HCT116 (cell line): ENCODE results near the gene BOD1L1. TPM values are rescaled to one million over a fixed set of nuclear protein-coding genes. Genes with fewer than 3 reads are reported as not detected.

Experiments
- ATAC-seq: fragments of 200-7000 bp; cut with Tn5 transposase; 2 replicates; pipeline ENCODE4 v1.9.1; 2020; ENCODE audit warnings: mild to moderate bottlenecking, moderate library complexity
- BruUV-seq: library from RNA; stranded (reverse); fragments of 400-500 nt; replicated peaks from 2 replicates; lab custom pipeline; 2021; lab: Mats Ljungman, UMichigan
- CTCF ChIA-PET: fragments of 300-600 bp; sonication (Branson Sonifier 250); formaldehyde crosslinking; loops from one replicate; lab custom pipeline; 2021; ENCODE audit warnings: antibody characterized with exemption; lab: Charles Lee
- POLR2A ChIA-PET: fragments of 300-600, 350-600 bp; sonication (Branson Sonifier 250); formaldehyde crosslinking; loops from one replicate; lab custom pipeline; 2021; ENCODE audit warnings: antibody characterized with exemption; lab: Charles Lee
- RAD21 ChIA-PET, 2 experiments: fragments of 300-600 bp; sonication (Branson Sonifier 250); formaldehyde crosslinking; loops; one replicate each; lab custom pipeline; 2023; ENCODE audit warnings: low total read pairs in 2 of 2; ENCODE audit not compliant: uncharacterized antibody in 2 of 2, unreplicated experiment in 2 of 2, low non-redundant PET in 1 of 2; lab: Charles Lee
- DNase-seq: peaks from one replicate; pipeline ENCODE4 v3.0.0-alpha.2; 2010; ENCODE audit warnings: low read depth, low spot score
- H2AFZ ChIP-seq: fragments of 200-600 bp; shearing (Covaris generic), sonication (generic); 2 replicates; pipeline ENCODE4 v1.6.1; 2017; ENCODE audit warnings: low read depth, mixed run types, mixed read lengths, antibody characterized with exemption, low read length; ENCODE audit not compliant: poor library complexity, severe bottlenecking
- H3K27ac ChIP-seq: 2 replicates; pipeline ENCODE4 v1.5.1; 2012; ENCODE audit warnings: low read depth, low read length
- H3K27me3 ChIP-seq: fragments of 200-600 bp; sonication (generic); 2 replicates; pipeline ENCODE4 v1.6.1; 2016; ENCODE audit warnings: mixed run types, low read length, mixed read lengths; ENCODE audit not compliant: insufficient read depth
- H3K36me3 ChIP-seq, 2 experiments: fragments of 200-500 bp in 1 of 2; fragments of 200-600 bp in 1 of 2; sonication (Bioruptor generic) in 1 of 2; sonication (generic) in 1 of 2; 2 replicates each; pipeline versions ENCODE4 v1.5.1 to v1.6.1; 2014 to 2016; ENCODE audit warnings: low read length in 2 of 2, inconsistent platforms in 1 of 2, mixed read lengths in 1 of 2, mixed run types in 1 of 2; ENCODE audit not compliant: insufficient read depth in 2 of 2, control insufficient read depth in 1 of 2
- H3K4me1 ChIP-seq, 2 experiments: fragments of 200-600 bp in 1 of 2; sonication (generic) in 1 of 2; 2 replicates each; pipeline versions ENCODE4 v1.5.1 to v1.6.1; 2012 to 2017; ENCODE audit warnings: low read length in 2 of 2, inconsistent platforms in 1 of 2, mild to moderate bottlenecking in 1 of 2, mixed read lengths in 1 of 2, mixed run types in 1 of 2, moderate library complexity in 1 of 2; ENCODE audit not compliant: insufficient read depth in 2 of 2, control insufficient read depth in 1 of 2
- H3K4me2 ChIP-seq: fragments of 200-600 bp; sonication (generic); 2 replicates; pipeline ENCODE4 v1.6.1; 2017; ENCODE audit warnings: mixed run types, low read length, mixed read lengths
- H3K4me3 ChIP-seq, 2 experiments: fragments of 200-600 bp in 1 of 2; sonication (generic) in 1 of 2; replicated peaks in 1 of 2; 2 replicates each; pipeline ENCODE4 v1.5.1; 2011 to 2016; ENCODE audit warnings: low read length in 2 of 2, control low read depth in 1 of 2, low read depth in 1 of 2, mild to moderate bottlenecking in 1 of 2, mixed read lengths in 1 of 2, mixed run types in 1 of 2
- H3K79me2 ChIP-seq: fragments of 200-600 bp; sonication (generic); 2 replicates; pipeline ENCODE4 v1.6.1; 2017; ENCODE audit warnings: mild to moderate bottlenecking, mixed run types, low read length, moderate library complexity, mixed read lengths; ENCODE audit not compliant: insufficient read depth
- H3K9ac ChIP-seq: fragments of 200-600 bp; sonication (generic); 2 replicates; pipeline ENCODE4 v1.6.1; 2016; ENCODE audit warnings: low read length, mixed read lengths
- H3K9me2 ChIP-seq: fragments of 200-600 bp; sonication (generic), shearing (Covaris generic); 2 replicates; pipeline ENCODE4 v1.6.1; 2017; ENCODE audit warnings: mixed run types, mild to moderate bottlenecking, moderate library complexity; ENCODE audit not compliant: insufficient read depth
- H3K9me3 ChIP-seq, 2 experiments: fragments of 200-500 bp in 1 of 2; fragments of 200-600 bp in 1 of 2; sonication (Bioruptor generic) in 1 of 2; sonication (generic) in 1 of 2; 2 replicates each; pipeline ENCODE4 v1.6.1; 2014 to 2017; ENCODE audit warnings: low read length in 2 of 2, mixed read lengths in 2 of 2, inconsistent platforms in 1 of 2, low read depth in 1 of 2, mild to moderate bottlenecking in 1 of 2, mixed run types in 1 of 2, moderate library complexity in 1 of 2; ENCODE audit not compliant: control insufficient read depth in 1 of 2, insufficient read depth in 1 of 2
- H4K20me1 ChIP-seq: fragments of 200-600 bp; sonication (generic), shearing (Covaris generic); 2 replicates; pipeline ENCODE4 v1.6.1; 2017; ENCODE audit warnings: mixed run types, mild to moderate bottlenecking, moderate library complexity; ENCODE audit not compliant: insufficient read depth
- ATF3 ChIP-seq: IDR thresholded peaks from 2 replicates; pipeline ENCODE4 v1.6.1; 2012
- CBX3 ChIP-seq: IDR thresholded peaks from 2 replicates; pipeline ENCODE4 v1.6.1; 2012; ENCODE audit warnings: low read depth
- CTCF ChIP-seq, 3 experiments: fragments of 200-600 bp in 1 of 3; sonication (generic) in 1 of 3; IDR thresholded peaks in 2 of 3; conservative IDR thresholded peaks in 1 of 3; 2 replicates each; pipeline ENCODE4 v1.5.1; 2012 to 2017; ENCODE audit warnings: low read depth in 2 of 3, low read length in 2 of 3, antibody characterized with exemption in 1 of 3, borderline replicate concordance in 1 of 3, control low read depth in 1 of 3, mild to moderate bottlenecking in 1 of 3, mixed read lengths in 1 of 3, mixed run types in 1 of 3, moderate library complexity in 1 of 3; ENCODE audit not compliant: insufficient read depth in 1 of 3
- ELF1 ChIP-seq: IDR thresholded peaks from 2 replicates; pipeline ENCODE4 v1.6.1; 2012; ENCODE audit warnings: low read depth, borderline replicate concordance
- EZH2 ChIP-seq: fragments of 200-600 bp; sonication (generic); IDR thresholded peaks from 2 replicates; pipeline ENCODE4 v1.6.1; 2017; ENCODE audit warnings: antibody characterized with exemption, mixed run types
- EZH2phosphoT487 ChIP-seq: fragments of 200-600 bp; IDR thresholded peaks from 2 replicates; pipeline ENCODE4 v1.6.1; 2018; ENCODE audit warnings: antibody characterized with exemption, borderline replicate concordance
- JUND ChIP-seq: IDR thresholded peaks from 2 replicates; pipeline ENCODE4 v1.6.1; 2012
- MAX ChIP-seq: IDR thresholded peaks from 2 replicates; pipeline ENCODE4 v1.6.1; 2012
- POLR2AphosphoS5 ChIP-seq: IDR thresholded peaks from 2 replicates; pipeline ENCODE4 v1.6.1; 2011; ENCODE audit warnings: mild to moderate bottlenecking, low read depth, low read length, moderate library complexity
- RAD21 ChIP-seq: IDR thresholded peaks from 2 replicates; pipeline ENCODE4 v1.6.1; 2012; ENCODE audit warnings: low read depth, mild to moderate bottlenecking
- REST ChIP-seq: IDR thresholded peaks from 2 replicates; pipeline ENCODE4 v1.6.1; 2012; ENCODE audit warnings: low read depth
- SIN3A ChIP-seq: IDR thresholded peaks from 2 replicates; pipeline ENCODE4 v1.6.1; 2012; ENCODE audit warnings: low read depth
- SRF ChIP-seq: IDR thresholded peaks from 2 replicates; pipeline ENCODE4 v1.6.1; 2012; ENCODE audit warnings: low read depth
- TCF7L2 ChIP-seq: IDR thresholded peaks from 2 replicates; pipeline ENCODE4 v1.7.0; 2011; ENCODE audit warnings: borderline replicate concordance, inconsistent platforms; ENCODE audit not compliant: insufficient read depth, insufficient read length; ENCODE audit errors: extremely low read depth
- YY1 ChIP-seq: IDR thresholded peaks from 2 replicates; pipeline ENCODE4 v1.6.1; 2011; ENCODE audit warnings: low read length, low read depth, moderate library complexity, mild to moderate bottlenecking; ENCODE audit not compliant: insufficient replicate concordance; ENCODE audit errors: extremely low read depth
- ZFX ChIP-seq: fragments of 450-650 bp; IDR thresholded peaks from 2 replicates; pipeline ENCODE4 v1.6.1; 2017
- ZNF274 ChIP-seq: fragments of 200-500 bp; sonication (Bioruptor generic); IDR thresholded peaks from 2 replicates; pipeline ENCODE4 v1.6.1; 2014; ENCODE audit warnings: mild to moderate bottlenecking, low read depth, low read length, inconsistent platforms
- intact Hi-C: fragments of 100-400 bp; cut with micrococcal nuclease; formaldehyde crosslinking; loops from 2 replicates; pipeline ENCODE4 v1.10.0; 2022
- total RNA-seq: library from RNA; stranded (reverse); gene quantifications from one replicate; pipeline ENCODE4 v1.2.1, GENCODE V29; 2021; ENCODE audit not compliant: unreplicated experiment

BOD1L1 gene
- total RNA-seq, 1 experiment from 2014 or later: 22.4 TPM

GRCh38 chr4:13601848-13602247, 25.7 kb downstream of the BOD1L1 start:
- intact Hi-C loops: no loop called here
- TF ChIP-seq RAD21: no peak
- no peak for TF ChIP-seq ZFX
- Histone ChIP-seq H3K36me3 (peaks cover 23 to 29% of the 10 kb centered on the region in 2 experiments), H3K9me2 (no peaks in the 10 kb centered on the region), H3K27ac (no peak overlapping the region), H3K4me2 (no peak overlapping the region), H4K20me1 (no peaks in the 10 kb centered on the region), H3K4me3 (no peak overlapping the region), H3K4me1 (no peaks in the 10 kb centered on the region), H3K79me2 (no peaks in the 10 kb centered on the region), H3K9ac (no peak overlapping the region), H3K27me3 (no peaks in the 10 kb centered on the region), H2AFZ (no peak overlapping the region), H3K9me3 (no peaks in the 10 kb centered on the region)
- ChIA-PET POLR2A (no interaction called here), CTCF (no interaction called here), RAD21 (no interaction called here)
- BruUV-seq: no TSS peak
- DNase-seq: no peak
- no peak for ATAC-seq

GRCh38 chr4:13601048-13601447, 26.5 kb downstream of the BOD1L1 start:
- POLR2A ChIA-PET: no interaction called here
- no TSS peak for BruUV-seq
- TF ChIP-seq ELF1 (no peak), CTCF (IDR thresholded peaks at IDR 0.05 in 2 of 3, conservative IDR thresholded peaks at IDR 0.05 in 1 of 3; ENCODE audit: borderline replicate concordance in 1 of 3, insufficient read depth in 1 of 3, low read depth in 2 of 3, low read length in 2 of 3) (no peak), TCF7L2 (no peak), REST (no peak), YY1 (no peak), ZNF274 (no peak), CBX3 (no peak), EZH2phosphoT487 (no peak), POLR2AphosphoS5 (no peak), JUND (no peak), EZH2 (no peak), MAX (no peak), ATF3 (no peak), SIN3A (no peak), SRF (no peak)

More at GRCh38 chr4:13601048-13601447, 26.5 kb downstream of the BOD1L1 start:
- Histone ChIP-seq H3K27ac (no peak overlapping the region), H3K9me2 (no peaks in the 10 kb centered on the region), H3K9ac (no peak overlapping the region), H3K79me2 (no peaks in the 10 kb centered on the region), H3K4me3 (no peak overlapping the region), H3K4me1 (no peaks in the 10 kb centered on the region), H3K4me2 (no peak overlapping the region), H4K20me1 (no peaks in the 10 kb centered on the region), H2AFZ (no peak overlapping the region), H3K36me3 (peaks cover 22 to 29% of the 10 kb centered on the region in 2 experiments), H3K9me3 (no peaks in the 10 kb centered on the region), H3K27me3 (no peaks in the 10 kb centered on the region)
- ChIA-PET CTCF (no interaction called here), RAD21 (no interaction called here)
- intact Hi-C loops: no loop called here
- DNase-seq (no peak), ATAC-seq (no peak)
